ENCODE results near the gene PLCB4. TPM values are rescaled to one million over a fixed set of nuclear protein-coding genes. Genes with fewer than 3 reads are reported as not detected.

The PLCB4 gene
- total RNA-seq, 1 experiment from 2014 or later: 12.6 TPM

DNA sequence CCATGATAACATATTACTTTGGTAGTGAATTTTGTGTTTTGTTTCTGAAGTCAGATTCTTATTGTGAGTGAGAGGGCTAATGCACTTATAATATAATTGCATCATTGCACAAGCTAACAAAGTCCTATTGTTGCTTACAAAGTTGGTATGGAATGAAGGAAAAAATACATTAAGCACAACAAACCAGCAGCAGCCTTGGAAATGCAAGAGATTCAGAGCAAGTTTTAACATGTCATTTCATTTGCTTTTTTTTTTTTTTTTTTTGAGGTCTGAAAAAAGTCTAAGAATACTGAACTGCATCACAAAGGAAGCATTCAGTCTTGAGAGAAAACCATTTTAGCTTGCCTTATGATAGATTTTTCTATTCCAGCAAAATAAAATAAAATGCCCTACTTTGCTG lies 57.6 kb downstream of the PLCB4 start:
- CTCF ChIA-PET: no interaction called here
- POLR2A ChIA-PET: no interaction called here

More for the DNA sequence above, 57.6 kb downstream of the PLCB4 start:
- H3K9me3 Mint-ChIP-seq: peaks cover 16% of the 10 kb centered on the region
- TF ChIP-seq ZNF416 (CRISPR knock-in tag; IDR thresholded peaks at IDR 0.05) (no peak), KAT7 (CRISPR knock-in tag; IDR thresholded peaks at IDR 0.05; ENCODE audit: borderline replicate concordance) (no peak), ZNF219 (CRISPR knock-in tag; IDR thresholded peaks at IDR 0.05; ENCODE audit: borderline replicate concordance) (no peak), ZNF263 (CRISPR knock-in tag; IDR thresholded peaks at IDR 0.05; ENCODE audit: low read depth) (no peak), NR3C1 (CRISPR knock-in tag; conservative IDR thresholded peaks at IDR 0.05; ENCODE audit: low read depth) (no peak), TEAD1 (CRISPR knock-in tag; IDR thresholded peaks at IDR 0.05) (no peak), RORB (CRISPR knock-in tag; IDR thresholded peaks at IDR 0.05) (no peak), ELF4 (CRISPR knock-in tag; IDR thresholded peaks at IDR 0.05; ENCODE audit: low read depth) (no peak), FOXJ3 (CRISPR knock-in tag; IDR thresholded peaks at IDR 0.05; ENCODE audit: borderline replicate concordance) (no peak), FOXP1 (CRISPR knock-in tag; IDR thresholded peaks at IDR 0.05; ENCODE audit: borderline replicate concordance) (no peak)
- TF ChIP-seq, protein P1, sequence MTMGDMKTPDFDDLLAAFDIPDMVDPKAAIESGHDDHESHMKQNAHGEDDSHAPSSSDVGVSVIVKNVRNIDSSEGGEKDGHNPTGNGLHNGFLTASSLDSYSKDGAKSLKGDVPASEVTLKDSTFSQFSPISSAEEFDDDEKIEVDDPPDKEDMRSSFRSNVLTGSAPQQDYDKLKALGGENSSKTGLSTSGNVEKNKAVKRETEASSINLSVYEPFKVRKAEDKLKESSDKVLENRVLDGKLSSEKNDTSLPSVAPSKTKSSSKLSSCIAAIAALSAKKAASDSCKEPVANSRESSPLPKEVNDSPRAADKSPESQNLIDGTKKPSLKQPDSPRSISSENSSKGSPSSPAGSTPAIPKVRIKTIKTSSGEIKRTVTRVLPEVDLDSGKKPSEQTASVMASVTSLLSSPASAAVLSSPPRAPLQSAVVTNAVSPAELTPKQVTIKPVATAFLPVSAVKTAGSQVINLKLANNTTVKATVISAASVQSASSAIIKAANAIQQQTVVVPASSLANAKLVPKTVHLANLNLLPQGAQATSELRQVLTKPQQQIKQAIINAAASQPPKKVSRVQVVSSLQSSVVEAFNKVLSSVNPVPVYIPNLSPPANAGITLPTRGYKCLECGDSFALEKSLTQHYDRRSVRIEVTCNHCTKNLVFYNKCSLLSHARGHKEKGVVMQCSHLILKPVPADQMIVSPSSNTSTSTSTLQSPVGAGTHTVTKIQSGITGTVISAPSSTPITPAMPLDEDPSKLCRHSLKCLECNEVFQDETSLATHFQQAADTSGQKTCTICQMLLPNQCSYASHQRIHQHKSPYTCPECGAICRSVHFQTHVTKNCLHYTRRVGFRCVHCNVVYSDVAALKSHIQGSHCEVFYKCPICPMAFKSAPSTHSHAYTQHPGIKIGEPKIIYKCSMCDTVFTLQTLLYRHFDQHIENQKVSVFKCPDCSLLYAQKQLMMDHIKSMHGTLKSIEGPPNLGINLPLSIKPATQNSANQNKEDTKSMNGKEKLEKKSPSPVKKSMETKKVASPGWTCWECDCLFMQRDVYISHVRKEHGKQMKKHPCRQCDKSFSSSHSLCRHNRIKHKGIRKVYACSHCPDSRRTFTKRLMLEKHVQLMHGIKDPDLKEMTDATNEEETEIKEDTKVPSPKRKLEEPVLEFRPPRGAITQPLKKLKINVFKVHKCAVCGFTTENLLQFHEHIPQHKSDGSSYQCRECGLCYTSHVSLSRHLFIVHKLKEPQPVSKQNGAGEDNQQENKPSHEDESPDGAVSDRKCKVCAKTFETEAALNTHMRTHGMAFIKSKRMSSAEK (CRISPR knock-in tag; IDR thresholded peaks at IDR 0.05; ENCODE audit: borderline replicate concordance): no peak
- TF ChIP-seq, protein P2, sequence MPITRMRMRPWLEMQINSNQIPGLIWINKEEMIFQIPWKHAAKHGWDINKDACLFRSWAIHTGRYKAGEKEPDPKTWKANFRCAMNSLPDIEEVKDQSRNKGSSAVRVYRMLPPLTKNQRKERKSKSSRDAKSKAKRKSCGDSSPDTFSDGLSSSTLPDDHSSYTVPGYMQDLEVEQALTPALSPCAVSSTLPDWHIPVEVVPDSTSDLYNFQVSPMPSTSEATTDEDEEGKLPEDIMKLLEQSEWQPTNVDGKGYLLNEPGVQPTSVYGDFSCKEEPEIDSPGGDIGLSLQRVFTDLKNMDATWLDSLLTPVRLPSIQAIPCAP (CRISPR knock-in tag; IDR thresholded peaks at IDR 0.05): no peak
- TF ChIP-seq, protein P3, sequence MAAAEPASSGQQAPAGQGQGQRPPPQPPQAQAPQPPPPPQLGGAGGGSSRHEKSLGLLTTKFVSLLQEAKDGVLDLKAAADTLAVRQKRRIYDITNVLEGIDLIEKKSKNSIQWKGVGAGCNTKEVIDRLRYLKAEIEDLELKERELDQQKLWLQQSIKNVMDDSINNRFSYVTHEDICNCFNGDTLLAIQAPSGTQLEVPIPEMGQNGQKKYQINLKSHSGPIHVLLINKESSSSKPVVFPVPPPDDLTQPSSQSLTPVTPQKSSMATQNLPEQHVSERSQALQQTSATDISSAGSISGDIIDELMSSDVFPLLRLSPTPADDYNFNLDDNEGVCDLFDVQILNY (CRISPR knock-in tag; IDR thresholded peaks at IDR 0.05): no peak
- TF ChIP-seq, protein P4, sequence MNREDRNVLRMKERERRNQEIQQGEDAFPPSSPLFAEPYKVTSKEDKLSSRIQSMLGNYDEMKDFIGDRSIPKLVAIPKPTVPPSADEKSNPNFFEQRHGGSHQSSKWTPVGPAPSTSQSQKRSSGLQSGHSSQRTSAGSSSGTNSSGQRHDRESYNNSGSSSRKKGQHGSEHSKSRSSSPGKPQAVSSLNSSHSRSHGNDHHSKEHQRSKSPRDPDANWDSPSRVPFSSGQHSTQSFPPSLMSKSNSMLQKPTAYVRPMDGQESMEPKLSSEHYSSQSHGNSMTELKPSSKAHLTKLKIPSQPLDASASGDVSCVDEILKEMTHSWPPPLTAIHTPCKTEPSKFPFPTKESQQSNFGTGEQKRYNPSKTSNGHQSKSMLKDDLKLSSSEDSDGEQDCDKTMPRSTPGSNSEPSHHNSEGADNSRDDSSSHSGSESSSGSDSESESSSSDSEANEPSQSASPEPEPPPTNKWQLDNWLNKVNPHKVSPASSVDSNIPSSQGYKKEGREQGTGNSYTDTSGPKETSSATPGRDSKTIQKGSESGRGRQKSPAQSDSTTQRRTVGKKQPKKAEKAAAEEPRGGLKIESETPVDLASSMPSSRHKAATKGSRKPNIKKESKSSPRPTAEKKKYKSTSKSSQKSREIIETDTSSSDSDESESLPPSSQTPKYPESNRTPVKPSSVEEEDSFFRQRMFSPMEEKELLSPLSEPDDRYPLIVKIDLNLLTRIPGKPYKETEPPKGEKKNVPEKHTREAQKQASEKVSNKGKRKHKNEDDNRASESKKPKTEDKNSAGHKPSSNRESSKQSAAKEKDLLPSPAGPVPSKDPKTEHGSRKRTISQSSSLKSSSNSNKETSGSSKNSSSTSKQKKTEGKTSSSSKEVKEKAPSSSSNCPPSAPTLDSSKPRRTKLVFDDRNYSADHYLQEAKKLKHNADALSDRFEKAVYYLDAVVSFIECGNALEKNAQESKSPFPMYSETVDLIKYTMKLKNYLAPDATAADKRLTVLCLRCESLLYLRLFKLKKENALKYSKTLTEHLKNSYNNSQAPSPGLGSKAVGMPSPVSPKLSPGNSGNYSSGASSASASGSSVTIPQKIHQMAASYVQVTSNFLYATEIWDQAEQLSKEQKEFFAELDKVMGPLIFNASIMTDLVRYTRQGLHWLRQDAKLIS (CRISPR knock-in tag; IDR thresholded peaks at IDR 0.05; ENCODE audit: borderline replicate concordance): no peak
- TF ChIP-seq, protein P5, sequence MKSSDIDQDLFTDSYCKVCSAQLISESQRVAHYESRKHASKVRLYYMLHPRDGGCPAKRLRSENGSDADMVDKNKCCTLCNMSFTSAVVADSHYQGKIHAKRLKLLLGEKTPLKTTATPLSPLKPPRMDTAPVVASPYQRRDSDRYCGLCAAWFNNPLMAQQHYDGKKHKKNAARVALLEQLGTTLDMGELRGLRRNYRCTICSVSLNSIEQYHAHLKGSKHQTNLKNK (CRISPR knock-in tag; IDR thresholded peaks at IDR 0.05): no peak
- TF ChIP-seq, protein P6, sequence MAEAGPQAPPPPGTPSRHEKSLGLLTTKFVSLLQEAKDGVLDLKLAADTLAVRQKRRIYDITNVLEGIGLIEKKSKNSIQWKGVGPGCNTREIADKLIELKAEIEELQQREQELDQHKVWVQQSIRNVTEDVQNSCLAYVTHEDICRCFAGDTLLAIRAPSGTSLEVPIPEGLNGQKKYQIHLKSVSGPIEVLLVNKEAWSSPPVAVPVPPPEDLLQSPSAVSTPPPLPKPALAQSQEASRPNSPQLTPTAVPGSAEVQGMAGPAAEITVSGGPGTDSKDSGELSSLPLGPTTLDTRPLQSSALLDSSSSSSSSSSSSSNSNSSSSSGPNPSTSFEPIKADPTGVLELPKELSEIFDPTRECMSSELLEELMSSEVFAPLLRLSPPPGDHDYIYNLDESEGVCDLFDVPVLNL (CRISPR knock-in tag; IDR thresholded peaks at IDR 0.05; ENCODE audit: borderline replicate concordance, low read depth): no peak
- TF ChIP-seq, protein P7, sequence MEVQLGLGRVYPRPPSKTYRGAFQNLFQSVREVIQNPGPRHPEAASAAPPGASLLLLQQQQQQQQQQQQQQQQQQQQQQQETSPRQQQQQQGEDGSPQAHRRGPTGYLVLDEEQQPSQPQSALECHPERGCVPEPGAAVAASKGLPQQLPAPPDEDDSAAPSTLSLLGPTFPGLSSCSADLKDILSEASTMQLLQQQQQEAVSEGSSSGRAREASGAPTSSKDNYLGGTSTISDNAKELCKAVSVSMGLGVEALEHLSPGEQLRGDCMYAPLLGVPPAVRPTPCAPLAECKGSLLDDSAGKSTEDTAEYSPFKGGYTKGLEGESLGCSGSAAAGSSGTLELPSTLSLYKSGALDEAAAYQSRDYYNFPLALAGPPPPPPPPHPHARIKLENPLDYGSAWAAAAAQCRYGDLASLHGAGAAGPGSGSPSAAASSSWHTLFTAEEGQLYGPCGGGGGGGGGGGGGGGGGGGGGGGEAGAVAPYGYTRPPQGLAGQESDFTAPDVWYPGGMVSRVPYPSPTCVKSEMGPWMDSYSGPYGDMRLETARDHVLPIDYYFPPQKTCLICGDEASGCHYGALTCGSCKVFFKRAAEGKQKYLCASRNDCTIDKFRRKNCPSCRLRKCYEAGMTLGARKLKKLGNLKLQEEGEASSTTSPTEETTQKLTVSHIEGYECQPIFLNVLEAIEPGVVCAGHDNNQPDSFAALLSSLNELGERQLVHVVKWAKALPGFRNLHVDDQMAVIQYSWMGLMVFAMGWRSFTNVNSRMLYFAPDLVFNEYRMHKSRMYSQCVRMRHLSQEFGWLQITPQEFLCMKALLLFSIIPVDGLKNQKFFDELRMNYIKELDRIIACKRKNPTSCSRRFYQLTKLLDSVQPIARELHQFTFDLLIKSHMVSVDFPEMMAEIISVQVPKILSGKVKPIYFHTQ (CRISPR knock-in tag; IDR thresholded peaks at IDR 0.05): no peak
- no peak overlapping the region for H3K27ac Mint-ChIP-seq
- no peak for DNase-seq (ENCODE audit: low spot score)
- no peaks in the 10 kb centered on the region for H3K27me3 Mint-ChIP-seq (ENCODE audit: low read depth)
- H3K4me1 Mint-ChIP-seq: no peaks in the 10 kb centered on the region
- no peak overlapping the region for H3K4me3 Mint-ChIP-seq
- H3K36me3 Mint-ChIP-seq: peaks cover 9% of the 10 kb centered on the region
- ATAC-seq: no peak

All from WTC11 (cell line).